DMS53 treated with DMSO at 0.1 percent for 48 hours (cell line): ENCODE results near the gene PTRHD1.
"Not testable (repeated sequence)": the region's sequence is repeated elsewhere in the genome, so short reads cannot be mapped to it uniquely, and the experiment has no call there.

ENCODE experiments used
- DNase-seq: peaks from one replicate; lab custom pipeline; 2025; ENCODE audit not compliant: unreplicated experiment; lab: John Stamatoyannopoulos, UW

Gene PTRHD1

GRCh38 chr2:24813691-24814137 lies 20.5 kb upstream of the PTRHD1 start:
- no peak for DNase-seq

GRCh38 chr2:24809316-24810007 lies 16.3 kb upstream of the PTRHD1 start:
- no peak for DNase-seq

GRCh38 chr2:24806661-24807036 lies 13.5 kb upstream of the PTRHD1 start:
- no peak for DNase-seq

- not testable (repeated sequence) for DNase-seq
Measured at GRCh38 chr2:24805811-24806660, 12.8 kb upstream of the PTRHD1 start.

- DNase-seq, result not testable (repeated sequence)
Measured at GRCh38 chr2:24800487-24800886, 7.3 kb upstream of the PTRHD1 start.

GRCh38 chr2:24797644-24798043 lies 4.5 kb upstream of the PTRHD1 start:
- no peak for DNase-seq

GRCh38 chr2:24793761-24794435 lies 707 bp upstream of the PTRHD1 start:
- DNase-seq, result no peak

- no peak for DNase-seq
Measured at GRCh38 chr2:24792542-24792873, 683 bp downstream of the PTRHD1 start.

- no peak for DNase-seq
Measured at GRCh38 chr2:24791452-24791851, 1.7 kb downstream of the PTRHD1 start.

- no peak for DNase-seq
Measured at GRCh38 chr2:24788816-24789215, 4.4 kb downstream of the PTRHD1 start.

- no peak for DNase-seq
Measured at GRCh38 chr2:24787532-24787931, 5.7 kb downstream of the PTRHD1 start.

GRCh38 chr2:24785671-24786321 lies 7.4 kb downstream of the PTRHD1 start:
- no peak for DNase-seq

- DNase-seq, result no peak
Measured at GRCh38 chr2:24783641-24784040, 9.6 kb downstream of the PTRHD1 start.

- no peak for DNase-seq
Measured at GRCh38 chr2:24779116-24779515, 14.1 kb downstream of the PTRHD1 start.

- no peak for DNase-seq
Measured at GRCh38 chr2:24774373-24774772, 18.8 kb downstream of the PTRHD1 start.

GRCh38 chr2:24771764-24772586 lies 21.2 kb downstream of the PTRHD1 start:
- peak; percentile 7 for DNase-seq

GRCh38 chr2:24771061-24771460 lies 22.1 kb downstream of the PTRHD1 start:
- no peak for DNase-seq

- DNase-seq, result no peak
Measured at GRCh38 chr2:24768601-24769000, 24.6 kb downstream of the PTRHD1 start.

GRCh38 chr2:24768013-24768412 lies 25.2 kb downstream of the PTRHD1 start:
- DNase-seq, result peak; percentile 79

- no peak for DNase-seq
Measured at GRCh38 chr2:24766609-24767008, 26.6 kb downstream of the PTRHD1 start.

- DNase-seq, result no peak
Measured at GRCh38 chr2:24763843-24764242, 29.3 kb downstream of the PTRHD1 start.
